Right lobe of liver (tissue), 6 donors: Measurements from ENCODE around the gene PELI1. TPM values are rescaled to one million over a fixed set of nuclear protein-coding genes. Genes with fewer than 3 reads are reported as not detected.

Experiments used
- ATAC-seq, 4 donors: fragments of 200-7000 bp; cut with Tn5 transposase; one replicate each; pipeline ENCODE4 v1.9.1; 2020; ENCODE audit warnings: mild to moderate bottlenecking in 4 of 4, moderate library complexity in 4 of 4
- DNase-seq, 3 donors: peaks; one replicate each; pipeline ENCODE4 v3.0.0-alpha.2; 2020
- H3K27ac ChIP-seq, 3 donors: fragments of 200-600 bp; one replicate each; pipeline ENCODE4 v1.8.0; 2022
- H3K27me3 ChIP-seq, 2 donors: fragments of 200-600 bp; one replicate each; pipeline ENCODE4 v1.8.0; 2022
- H3K36me3 ChIP-seq, 4 donors: fragments of 200-600 bp; sonication (generic) in 1 of 4; one replicate each; pipeline versions ENCODE4 v1.5.1 to v1.8.0; 2017 to 2022; ENCODE audit warnings: control low read depth in 1 of 4
- H3K4me1 ChIP-seq, 4 donors: fragments of 200-600 bp; sonication (generic) in 1 of 4; one replicate each; pipeline versions ENCODE4 v1.5.1 to v1.8.0; 2017 to 2022; ENCODE audit warnings: control low read depth in 1 of 4
- H3K4me3 ChIP-seq, 3 donors: fragments of 200-600 bp; one replicate each; pipeline ENCODE4 v1.8.0; 2022
- H3K9me3 ChIP-seq, 4 donors: fragments of 200-600 bp; sonication (generic) in 1 of 4; one replicate each; pipeline versions ENCODE4 v1.5.1 to v1.8.0; 2017 to 2022; ENCODE audit warnings: control low read depth in 1 of 4
- POLR2A ChIP-seq: fragments of 450-650 bp; IDR thresholded peaks from one replicate; pipeline ENCODE4 v1.6.1; 2017; ENCODE audit warnings: antibody characterized with exemption, mild to moderate bottlenecking
- WGBS: methylation state at CpG from one replicate; pipeline ENCODE4 v1.1.6; 2018; ENCODE audit warnings: low coverage, low lambda C conversion rate; ENCODE audit not compliant: insufficient coverage; ENCODE audit errors: missing lambda C conversion rate; 5-methylcytosine and 5-hydroxymethylcytosine counted together
- intact Hi-C, 2 donors: fragments of 100-400 bp; cut with DNase I; formaldehyde crosslinking; loops; one replicate each; pipeline versions ENCODE4 v1.11.2 to v1.14.1; 2022
- total RNA-seq, 6 experiments: library from RNA; depleted of rRNA in 2 of 6; stranded (reverse); fragments of >200 nt in 2 of 6; fragmentation: NEBNext Ultra II Directional in 3 of 6; extraction: Animal tissue kit (Norgen Biotek cat#: 25700) in 3 of 6; gene quantifications; one replicate each; pipeline versions ENCODE4 v1.1.0 to v1.2.4, GENCODE V29; 2016 to 2023
- TF ChIP-seq, protein P1 (sequence below), 4 donors: fragments of 200-600 bp in 3 of 4; fragments of 450-650 bp in 1 of 4; IDR thresholded peaks; one replicate each; pipeline versions ENCODE4 v1.5.1 to v1.8.0; 2016 to 2022; ENCODE audit warnings: antibody characterized with exemption in 4 of 4, mild to moderate bottlenecking in 2 of 4
- donor health status: DM: no; HTN: yes; CAD: no.
- donor health status: DM: no; HTN: no; CAD: no.
- donor health status: DM: no; HTN: no; CAD: no.
- donor health status: DM: no; HTN: yes; CAD: no.
- donor health status: DM: no; HTN: yes; CAD: no.

The PELI1 gene
- total RNA-seq, 6 experiments from 2014 or later: 4.7 to 18.8 (median 8.3) TPM

DNA sequence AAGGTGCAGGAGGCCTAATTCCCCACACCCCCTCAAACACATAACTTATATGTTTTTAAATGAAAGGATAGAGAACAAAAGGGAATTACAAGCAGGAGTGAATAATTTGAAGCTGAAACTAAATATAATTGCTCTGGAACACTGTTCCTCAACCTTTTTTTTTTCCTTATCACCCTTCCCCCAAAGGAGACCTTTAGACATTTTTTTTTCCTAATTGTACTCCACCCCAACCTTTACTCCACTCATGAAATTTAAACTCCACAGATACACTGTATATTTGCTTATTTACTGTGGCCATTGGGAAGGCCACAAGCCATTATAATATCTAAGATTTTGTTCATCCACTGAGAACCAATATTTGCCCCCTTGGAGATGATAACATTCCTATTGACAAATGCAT, 45.4 kb upstream of the PELI1 start:
- H3K4me1 ChIP-seq: peaks cover 0 to 17% (median 4%) of the 10 kb centered on the region in 4 donors
- H3K27me3 ChIP-seq: no peaks in the 10 kb centered on the region
- H3K27ac ChIP-seq: no peak overlapping the region
- DNase-seq: no peak
- H3K4me3 ChIP-seq: no peak overlapping the region
- no peaks in the 10 kb centered on the region for H3K36me3 ChIP-seq
- TF ChIP-seq POLR2A: no peak
- TF ChIP-seq, protein P1, sequence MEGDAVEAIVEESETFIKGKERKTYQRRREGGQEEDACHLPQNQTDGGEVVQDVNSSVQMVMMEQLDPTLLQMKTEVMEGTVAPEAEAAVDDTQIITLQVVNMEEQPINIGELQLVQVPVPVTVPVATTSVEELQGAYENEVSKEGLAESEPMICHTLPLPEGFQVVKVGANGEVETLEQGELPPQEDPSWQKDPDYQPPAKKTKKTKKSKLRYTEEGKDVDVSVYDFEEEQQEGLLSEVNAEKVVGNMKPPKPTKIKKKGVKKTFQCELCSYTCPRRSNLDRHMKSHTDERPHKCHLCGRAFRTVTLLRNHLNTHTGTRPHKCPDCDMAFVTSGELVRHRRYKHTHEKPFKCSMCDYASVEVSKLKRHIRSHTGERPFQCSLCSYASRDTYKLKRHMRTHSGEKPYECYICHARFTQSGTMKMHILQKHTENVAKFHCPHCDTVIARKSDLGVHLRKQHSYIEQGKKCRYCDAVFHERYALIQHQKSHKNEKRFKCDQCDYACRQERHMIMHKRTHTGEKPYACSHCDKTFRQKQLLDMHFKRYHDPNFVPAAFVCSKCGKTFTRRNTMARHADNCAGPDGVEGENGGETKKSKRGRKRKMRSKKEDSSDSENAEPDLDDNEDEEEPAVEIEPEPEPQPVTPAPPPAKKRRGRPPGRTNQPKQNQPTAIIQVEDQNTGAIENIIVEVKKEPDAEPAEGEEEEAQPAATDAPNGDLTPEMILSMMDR (IDR thresholded peaks at IDR 0.05): no peak
- intact Hi-C loops: no loop called here
- ATAC-seq: no peak
- no peaks in the 10 kb centered on the region for H3K9me3 ChIP-seq

DNA sequence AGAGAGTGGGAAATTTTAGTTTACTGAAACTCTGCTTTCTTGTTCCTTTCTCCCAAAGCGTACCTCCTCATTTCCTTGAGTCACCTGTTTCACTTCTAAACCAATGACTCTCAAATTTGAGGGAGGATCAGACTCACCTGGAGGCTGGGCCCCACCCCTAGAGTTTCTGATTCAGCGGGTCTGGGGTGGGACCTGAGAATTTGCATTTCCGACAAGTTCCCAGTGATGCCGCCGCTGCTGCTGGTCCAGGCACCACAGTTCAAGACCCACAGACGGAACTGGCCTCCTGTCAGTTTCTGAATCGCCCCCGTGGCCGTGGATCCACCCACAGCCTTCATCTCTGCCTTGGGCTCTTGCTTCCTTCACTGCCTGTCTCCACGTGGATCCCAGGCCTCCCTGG, 44.9 kb upstream of the PELI1 start:
- intact Hi-C loops: no loop called here
- Histone ChIP-seq H3K27me3 (no peaks in the 10 kb centered on the region), H3K36me3 (no peaks in the 10 kb centered on the region), H3K4me3 (no peak overlapping the region), H3K9me3 (no peaks in the 10 kb centered on the region), H3K27ac (no peak overlapping the region), H3K4me1 (peaks cover 0 to 17% (median 4%) of the 10 kb centered on the region in 4 donors)
- WGBS: 55% methylated on average over 4 of the region's 10 CpGs
- TF ChIP-seq, protein P1 (IDR thresholded peaks at IDR 0.05): no peak
- ATAC-seq (no peak), DNase-seq (no peak)

DNA sequence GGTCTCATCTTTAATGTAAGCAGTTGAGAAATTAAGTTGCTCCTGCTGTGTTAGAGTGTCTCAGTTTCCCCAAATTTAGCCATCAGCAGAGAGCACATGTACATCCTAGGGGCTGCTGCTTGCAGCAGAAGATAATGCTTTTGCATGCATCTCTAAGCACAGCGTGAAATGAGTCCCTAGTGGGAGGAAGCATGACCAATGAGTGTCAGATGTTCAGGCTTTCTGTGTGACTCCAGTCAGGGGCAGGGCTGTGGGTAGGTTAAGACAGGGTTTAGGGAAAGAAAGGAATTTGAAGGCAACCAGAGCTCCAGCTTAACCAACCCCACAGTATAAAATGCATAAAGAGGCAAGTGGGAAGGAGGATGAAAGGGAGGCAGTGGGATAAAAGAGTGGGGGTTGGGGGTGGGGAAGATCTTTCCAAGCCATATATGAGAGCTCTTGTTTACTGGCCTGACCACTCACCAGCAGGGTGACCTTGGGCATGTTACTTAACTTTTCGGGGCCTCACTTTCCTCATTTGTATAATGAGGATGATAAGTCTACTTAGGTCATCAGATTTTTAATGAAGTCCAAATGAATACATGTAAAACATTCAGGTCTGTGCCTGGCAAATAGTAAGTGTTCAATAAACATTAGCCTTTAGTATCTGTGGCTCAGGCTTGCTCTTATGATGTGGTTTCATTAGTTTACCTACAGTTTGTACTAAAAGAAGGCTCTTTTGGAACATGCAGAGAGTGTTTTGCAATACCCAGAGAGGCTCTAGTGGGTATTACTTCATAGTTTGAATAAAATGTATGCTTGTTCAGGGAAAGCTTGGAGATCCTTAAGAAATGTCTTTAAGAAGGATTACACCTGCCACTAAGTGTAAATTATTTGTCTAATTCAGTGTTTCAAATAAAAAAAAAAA, 42.7 kb upstream of the PELI1 start:
- Histone ChIP-seq H3K36me3 (no peaks in the 10 kb centered on the region), H3K27me3 (no peaks in the 10 kb centered on the region), H3K27ac (no peak overlapping the region), H3K4me1 (peaks cover 0 to 10% (median 0%) of the 10 kb centered on the region in 4 donors), H3K4me3 (no peak overlapping the region), H3K9me3 (no peaks in the 10 kb centered on the region)
- no peak for TF ChIP-seq POLR2A
- TF ChIP-seq, protein P1 (IDR thresholded peaks at IDR 0.05): no peak
- peak; percentile 73 to 88 (median 78) for ATAC-seq
- intact Hi-C loops: no loop called here
- DNase-seq: no peak
- WGBS: 50% methylated on average over 2 of the region's 2 CpGs

DNA sequence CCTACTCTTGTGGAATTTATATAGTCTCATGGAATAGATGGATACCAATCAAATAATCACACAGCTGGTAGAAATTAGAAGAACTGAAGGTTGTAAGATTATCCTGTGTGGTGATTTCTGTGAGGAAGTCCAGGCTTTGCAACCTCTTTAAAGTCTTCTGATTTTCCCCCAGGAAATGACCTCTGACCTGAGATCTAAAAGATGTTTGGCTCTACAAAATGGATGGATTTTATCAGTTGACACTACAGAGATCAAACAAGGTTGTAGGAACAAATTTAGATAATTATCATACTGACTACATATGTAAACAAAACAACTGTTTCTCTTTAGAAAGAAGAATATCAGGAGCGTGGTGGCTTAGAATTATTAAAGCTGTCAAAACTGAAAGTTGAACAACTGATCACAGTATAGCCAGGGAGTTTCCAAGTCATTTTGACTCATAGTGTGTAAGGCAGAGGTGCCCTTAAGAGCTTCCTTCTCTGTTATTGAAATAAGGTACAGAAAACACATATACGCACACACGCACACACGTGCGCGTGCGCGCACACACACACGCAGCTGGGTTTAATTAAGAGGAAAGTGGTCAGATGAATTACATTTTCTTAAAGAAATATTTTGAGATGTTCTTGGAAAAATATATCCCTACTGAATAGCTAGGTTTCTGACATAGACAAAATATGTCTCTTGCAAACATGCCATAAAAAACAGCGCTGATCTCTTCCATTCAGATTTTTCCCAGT, 35.5 kb upstream of the PELI1 start:
- H3K36me3 ChIP-seq: no peaks in the 10 kb centered on the region
- no peak overlapping the region for H3K27ac ChIP-seq
- intact Hi-C loops: no loop called here
- H3K4me3 ChIP-seq: no peak overlapping the region
- peak in 1 of 4 donors; percentile 49 for ATAC-seq
- H3K27me3 ChIP-seq: no peaks in the 10 kb centered on the region
- 90% methylated on average over 10 of the region's 10 CpGs for WGBS
- peaks cover 0 to 10% (median 3%) of the 10 kb centered on the region in 4 donors for H3K4me1 ChIP-seq
- H3K9me3 ChIP-seq: no peaks in the 10 kb centered on the region
- TF ChIP-seq, protein P1 (IDR thresholded peaks at IDR 0.05): no peak
- TF ChIP-seq POLR2A: no peak
- DNase-seq: no peak
